AG10803 (cell line): ENCODE results near the gene CR1.

Source experiments
- DNase-seq: peaks from one replicate; pipeline ENCODE4 v3.0.0; 2010; ENCODE audit warnings: low read depth
- H3K4me3 ChIP-seq: 2 replicates; pipeline ENCODE4 v1.5.1; 2011; ENCODE audit warnings: mild to moderate bottlenecking, low read length, control low read depth
- CTCF ChIP-seq: conservative IDR thresholded peaks from 2 replicates; pipeline ENCODE4 v1.5.1; 2011; ENCODE audit warnings: mild to moderate bottlenecking, low read length, control low read depth, inconsistent platforms

The CR1 gene

GRCh38 chr1:207461649-207462048 is 34.3 kb upstream of the CR1 start:
- no peak for DNase-seq
- no peak overlapping the region for H3K4me3 ChIP-seq
- no peak for TF ChIP-seq CTCF

- TF ChIP-seq CTCF = no peak
- H3K4me3 ChIP-seq = no peak overlapping the region
- no peak for DNase-seq
Measured at GRCh38 chr1:207462535-207462934, 33.4 kb upstream of the CR1 start.

GRCh38 chr1:207463021-207463420 is 32.9 kb upstream of the CR1 start:
- no peak overlapping the region for H3K4me3 ChIP-seq
- peak; percentile 9 for DNase-seq
- TF ChIP-seq CTCF = no peak

GRCh38 chr1:207463571-207463970 is 32.4 kb upstream of the CR1 start:
- H3K4me3 ChIP-seq = no peak overlapping the region
- TF ChIP-seq CTCF = no peak
- no peak for DNase-seq

- no peak for TF ChIP-seq CTCF
- no peak for DNase-seq
- no peak overlapping the region for H3K4me3 ChIP-seq
Measured at GRCh38 chr1:207470927-207471326, 25.0 kb upstream of the CR1 start.

- no peak for TF ChIP-seq CTCF
- DNase-seq = no peak
Measured at GRCh38 chr1:207474210-207474609, 21.7 kb upstream of the CR1 start.

GRCh38 chr1:207486198-207486597 is 9.8 kb upstream of the CR1 start:
- TF ChIP-seq CTCF = no peak
- DNase-seq = no peak
- H3K4me3 ChIP-seq = no peak overlapping the region

More at GRCh38 chr1:207474210-207474609, 21.7 kb upstream of the CR1 start:
- H3K4me3 ChIP-seq = no peak overlapping the region
